OCI-LY7 (cell line): ENCODE data around the gene RIOK2. TPM values are rescaled to one million over a fixed set of nuclear protein-coding genes. Genes with fewer than 3 reads are reported as not detected.

Experiments used
- Bru-seq: library from RNA; stranded (reverse); fragments of 400-500 nt; gene quantifications from one replicate; lab custom pipeline; 2021; lab: Mats Ljungman, UMichigan
- BruChase-seq, 2 experiments: library from RNA; stranded (reverse); fragments of 400-500 nt; gene quantifications; one replicate each; lab custom pipeline; 2021; lab: Mats Ljungman, UMichigan
- BruUV-seq: library from RNA; stranded (reverse); fragments of 400-500 nt; replicated peaks from 2 replicates; lab custom pipeline; 2021; lab: Mats Ljungman, UMichigan
- CTCF ChIA-PET: fragments of 300-600 bp; sonication (Branson Sonifier 250); formaldehyde crosslinking; loops from one replicate; lab custom pipeline; 2022; ENCODE audit warnings: antibody characterized with exemption; ENCODE audit not compliant: unreplicated experiment; lab: Charles Lee
- POLR2A ChIA-PET: fragments of 300-600 bp; sonication (Branson Sonifier 250); formaldehyde crosslinking; loops from one replicate; lab custom pipeline; 2022; ENCODE audit warnings: antibody characterized with exemption; lab: Charles Lee
- DNase-seq: peaks from one replicate; pipeline ENCODE4 v3.0.0-alpha.2; 2015; ENCODE audit warnings: low spot score
- H2AFZ ChIP-seq: fragments of 200-600 bp; sonication (generic), shearing (Covaris generic); 2 replicates; pipeline ENCODE4 v1.6.1; 2014; ENCODE audit warnings: mild to moderate bottlenecking, antibody characterized with exemption, low read length, moderate library complexity
- H3K27ac ChIP-seq: fragments of 200-600 bp; sonication (generic); 2 replicates; pipeline ENCODE4 v1.5.1; 2014; ENCODE audit warnings: mixed run types, low read depth, mild to moderate bottlenecking, moderate library complexity, low read length, inconsistent platforms; ENCODE audit not compliant: poor library complexity, severe bottlenecking
- H3K36me3 ChIP-seq: fragments of 200-600 bp; sonication (generic); 2 replicates; pipeline ENCODE4 v1.6.1; 2014; ENCODE audit warnings: mild to moderate bottlenecking, antibody characterized with exemption, low read length, moderate library complexity, mixed read lengths; ENCODE audit not compliant: insufficient read depth
- H3K4me1 ChIP-seq: fragments of 200-600 bp; sonication (generic); 2 replicates; pipeline ENCODE4 v1.5.1; 2014; ENCODE audit warnings: mild to moderate bottlenecking, low read length; ENCODE audit not compliant: insufficient read depth, poor library complexity, severe bottlenecking
- H3K4me2 ChIP-seq: fragments of 200-600 bp; sonication (generic); 2 replicates; pipeline ENCODE4 v1.6.1; 2014; ENCODE audit warnings: mild to moderate bottlenecking, low read length
- H3K4me3 ChIP-seq: fragments of 200-600 bp; sonication (generic); 2 replicates; pipeline ENCODE4 v1.5.1; 2014; ENCODE audit warnings: mild to moderate bottlenecking, low read depth, low read length; ENCODE audit not compliant: poor library complexity, severe bottlenecking
- H3K79me2 ChIP-seq: fragments of 200-600 bp; sonication (generic); 2 replicates; pipeline ENCODE4 v1.6.1; 2016; ENCODE audit warnings: low read depth, mild to moderate bottlenecking, low read length, moderate library complexity, mixed read lengths; ENCODE audit not compliant: insufficient read depth
- H3K9me2 ChIP-seq: fragments of 200-600 bp; sonication (generic); 2 replicates; pipeline ENCODE4 v1.6.1; 2016; ENCODE audit warnings: mild to moderate bottlenecking, low read length, mixed read lengths; ENCODE audit not compliant: insufficient read depth
- H3K9me3 ChIP-seq: fragments of 200-600 bp; sonication (generic); 2 replicates; pipeline ENCODE4 v1.6.1; 2014; ENCODE audit warnings: mild to moderate bottlenecking, mixed run types, low read length, mixed read lengths
- H4K20me1 ChIP-seq: fragments of 200-600 bp; sonication (generic); 2 replicates; pipeline ENCODE4 v1.6.1; 2014; ENCODE audit warnings: mild to moderate bottlenecking, antibody characterized with exemption, low read length, moderate library complexity, mixed read lengths; ENCODE audit not compliant: insufficient read depth
- EZH2phosphoT487 ChIP-seq: fragments of 200-600 bp; sonication (generic); IDR thresholded peaks from 2 replicates; pipeline ENCODE4 v1.6.1; 2018; ENCODE audit warnings: low read depth, borderline replicate concordance, mild to moderate bottlenecking, mixed run types, antibody characterized with exemption, low read length, moderate library complexity, mixed read lengths
- intact Hi-C: fragments of 100-400 bp; cut with micrococcal nuclease; formaldehyde crosslinking; loops from one replicate; pipeline ENCODE4 v1.10.0; 2022; ENCODE audit not compliant: unreplicated experiment
- long read RNA-seq: library from polyadenylated mRNA; stranded (forward); transcript quantifications from one replicate; pipeline ENCODE4 v2.0.0, GENCODE V29; 2022
- total RNA-seq, 2 experiments: library from RNA; depleted of rRNA in 1 of 2; stranded (reverse); fragments of >200 nt in 1 of 2; shearing (Covaris generic) in 1 of 2; gene quantifications; 2 replicates each; pipeline ENCODE4 v1.2.3, GENCODE V29; 2014 to 2022
- TF ChIP-seq, protein P1 (sequence below): fragments of 200-600 bp; sonication (generic); conservative IDR thresholded peaks from 2 replicates; pipeline ENCODE4 v1.5.1; 2014; ENCODE audit warnings: mild to moderate bottlenecking, antibody characterized with exemption, low read length, moderate library complexity, mixed read lengths

RIOK2 gene
- total RNA-seq (2014; rRNA removed; shearing (Covaris generic)) (21.9 and 44.7 TPM in 2 replicates), total RNA-seq (2022) (40.2 and 41.3 TPM in 2 replicates), Bru-seq, nascent RNA (percentile 85 among the genes with signal in this experiment), BruChase-seq, experiment 1, labeled RNA remaining after a 6-hour chase (percentile 61 among the genes with signal in this experiment), BruChase-seq, experiment 2, labeled RNA remaining after a 2-hour chase (percentile 87 among the genes with signal in this experiment)
- long read RNA-seq, transcript RIOK2-201 (10 exons, 3,922 nt): major isoform, 49 of 53 reads
- long read RNA-seq, partial matches to known transcripts: 2 of 53 reads
- long read RNA-seq, other reads (novel, unspliced or antisense): 2 of 53 reads

DNA sequence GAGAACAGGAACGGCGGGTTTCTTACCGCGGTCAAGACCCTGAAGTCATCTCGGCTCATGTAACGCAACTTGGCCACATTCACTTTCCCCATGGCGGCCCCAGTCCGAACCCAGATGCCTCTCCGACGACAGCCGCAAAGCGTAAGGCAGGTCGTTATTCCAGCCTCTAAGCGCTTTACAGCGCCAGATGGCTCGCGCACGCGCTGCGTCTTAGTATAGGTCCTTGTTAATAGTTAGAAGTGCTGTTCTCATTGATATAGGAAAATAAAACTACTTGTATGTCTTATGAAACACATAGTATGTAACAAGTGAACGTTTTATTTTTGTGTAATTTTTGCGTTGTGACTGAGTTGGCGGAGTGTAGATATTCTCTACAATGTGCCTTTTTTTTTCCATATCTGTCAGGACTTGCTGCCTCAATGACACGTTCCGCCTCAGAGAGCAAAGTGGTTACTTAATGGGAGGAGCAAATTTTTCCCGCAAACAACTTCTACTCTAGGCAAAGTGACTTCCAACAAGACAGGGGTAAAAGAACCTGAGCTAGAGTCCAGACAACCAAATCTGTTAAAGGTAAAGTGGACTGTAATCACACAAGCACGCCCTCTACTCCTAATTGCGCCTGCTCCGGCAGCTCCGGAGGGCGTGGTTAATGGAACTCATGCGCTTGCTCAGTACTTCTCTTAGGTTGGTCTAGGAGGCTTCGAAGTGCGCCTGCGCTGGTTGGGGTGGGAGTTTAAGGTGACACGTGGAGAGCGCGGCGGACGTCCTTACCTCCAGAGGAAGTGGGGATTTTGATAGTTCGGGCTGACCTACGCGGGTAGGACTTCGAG, at the start of gene RIOK2:
TSS of gene RIOK2 (minus strand) at position 148 of the 830 bp plus-strand sequence. CDS start at position 92, 56 bp downstream.
- TF ChIP-seq EZH2phosphoT487: no peak
- TF ChIP-seq, protein P1, sequence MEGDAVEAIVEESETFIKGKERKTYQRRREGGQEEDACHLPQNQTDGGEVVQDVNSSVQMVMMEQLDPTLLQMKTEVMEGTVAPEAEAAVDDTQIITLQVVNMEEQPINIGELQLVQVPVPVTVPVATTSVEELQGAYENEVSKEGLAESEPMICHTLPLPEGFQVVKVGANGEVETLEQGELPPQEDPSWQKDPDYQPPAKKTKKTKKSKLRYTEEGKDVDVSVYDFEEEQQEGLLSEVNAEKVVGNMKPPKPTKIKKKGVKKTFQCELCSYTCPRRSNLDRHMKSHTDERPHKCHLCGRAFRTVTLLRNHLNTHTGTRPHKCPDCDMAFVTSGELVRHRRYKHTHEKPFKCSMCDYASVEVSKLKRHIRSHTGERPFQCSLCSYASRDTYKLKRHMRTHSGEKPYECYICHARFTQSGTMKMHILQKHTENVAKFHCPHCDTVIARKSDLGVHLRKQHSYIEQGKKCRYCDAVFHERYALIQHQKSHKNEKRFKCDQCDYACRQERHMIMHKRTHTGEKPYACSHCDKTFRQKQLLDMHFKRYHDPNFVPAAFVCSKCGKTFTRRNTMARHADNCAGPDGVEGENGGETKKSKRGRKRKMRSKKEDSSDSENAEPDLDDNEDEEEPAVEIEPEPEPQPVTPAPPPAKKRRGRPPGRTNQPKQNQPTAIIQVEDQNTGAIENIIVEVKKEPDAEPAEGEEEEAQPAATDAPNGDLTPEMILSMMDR: peak; percentile 19; the same call in 1 of the 2 replicates
- Histone ChIP-seq H3K36me3 (peaks cover 29% of the 10 kb centered on the region), H3K4me1 (peaks cover 27% of the 10 kb centered on the region), H3K4me2 (peak within 1 kb of the TSS; percentile 82), H4K20me1 (no peaks in the 10 kb centered on the region), H3K4me3 (peak within 1 kb of the TSS; percentile 96), H3K9me2 (no peaks in the 10 kb centered on the region), H2AFZ (peak within 1 kb of the TSS; percentile 94), H3K79me2 (peaks cover 37% of the 10 kb centered on the region), H3K27ac (peak within 1 kb of the TSS; percentile 88), H3K9me3 (peaks cover 8% of the 10 kb centered on the region; the same call in 1 of the 2 replicates)
- peak; percentile 98 for DNase-seq
- intact Hi-C loops: loop anchor here (1.0 to 10.0 kb wide), 5 partner anchors 522 to 1745 kb away; partner anchors contain the start of genes ARSK, CHD1, RFESD and RGMB
- no TSS peak for BruUV-seq
- ChIA-PET CTCF (interaction anchor here (0.9 kb wide), 1 partner anchor 10 kb away, joined by 4 read pairs; no protein-coding TSS in a partner anchor), POLR2A (interaction anchor here (0.7 to 2.8 kb wide), 11 partner anchors 10 to 758 kb away, joined by 3 to 16 read pairs (median 4); partner anchors contain the start of gene LIX1)

DNA sequence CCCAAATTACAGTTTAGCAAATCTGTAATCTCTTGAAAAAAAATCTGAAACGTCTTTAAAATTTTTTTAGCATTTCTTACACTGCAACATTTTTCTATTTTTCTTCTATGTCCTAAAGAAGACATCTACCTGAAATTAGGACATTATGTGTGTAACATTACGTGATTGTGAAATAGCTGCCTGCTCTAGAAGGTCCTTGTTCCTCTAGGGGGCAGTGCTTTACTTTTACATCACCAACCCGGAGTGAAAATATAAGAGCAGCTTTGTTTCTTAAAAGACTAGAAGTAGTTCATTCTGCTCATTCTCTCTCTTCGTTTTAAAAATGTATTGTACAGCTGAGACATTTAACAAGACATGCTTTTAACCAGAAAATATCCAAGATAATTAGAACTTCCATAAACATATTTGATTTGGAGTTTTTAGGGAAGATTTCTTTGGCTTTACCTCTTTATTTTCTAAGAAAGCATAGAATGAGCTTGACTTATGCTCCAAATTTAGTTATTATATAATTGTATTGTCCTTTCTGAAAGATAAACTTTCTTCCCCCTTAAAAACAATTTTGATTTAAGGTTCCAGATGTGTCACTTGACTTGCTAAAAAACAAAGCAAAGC, 48.1 kb upstream of the RIOK2 start:
- H3K9me2 ChIP-seq: no peaks in the 10 kb centered on the region
- ChIA-PET POLR2A (interaction anchor here (0.6 to 1.4 kb wide), 4 partner anchors 8 to 1495 kb away, joined by 3 to 6 read pairs (median 4); no protein-coding TSS in a partner anchor), CTCF (no interaction called here)
- DNase-seq: peak; percentile 65
- no peak overlapping the region for H3K4me2 ChIP-seq
- no peaks in the 10 kb centered on the region for H4K20me1 ChIP-seq
- H3K36me3 ChIP-seq: no peaks in the 10 kb centered on the region
- intact Hi-C loops: loop anchor here (5.0 kb wide), 2 partner anchors 206 to 301 kb away; no protein-coding TSS in a partner anchor
- no peak overlapping the region for H3K27ac ChIP-seq
- no TSS peak for BruUV-seq
- no peaks in the 10 kb centered on the region for H3K9me3 ChIP-seq
- H3K4me1 ChIP-seq: no peaks in the 10 kb centered on the region
- H3K4me3 ChIP-seq: no peak overlapping the region
- H3K79me2 ChIP-seq: no peaks in the 10 kb centered on the region
- TF ChIP-seq EZH2phosphoT487: no peak
- TF ChIP-seq, protein P1: peak; percentile 97
- no peak overlapping the region for H2AFZ ChIP-seq
